ENCODE results near the gene P4HA3. TPM values are rescaled to one million over a fixed set of nuclear protein-coding genes. Genes with fewer than 3 reads are reported as not detected.

The P4HA3 gene
- total RNA-seq, 1 experiment from 2014 or later, result 0.52 TPM

DNA sequence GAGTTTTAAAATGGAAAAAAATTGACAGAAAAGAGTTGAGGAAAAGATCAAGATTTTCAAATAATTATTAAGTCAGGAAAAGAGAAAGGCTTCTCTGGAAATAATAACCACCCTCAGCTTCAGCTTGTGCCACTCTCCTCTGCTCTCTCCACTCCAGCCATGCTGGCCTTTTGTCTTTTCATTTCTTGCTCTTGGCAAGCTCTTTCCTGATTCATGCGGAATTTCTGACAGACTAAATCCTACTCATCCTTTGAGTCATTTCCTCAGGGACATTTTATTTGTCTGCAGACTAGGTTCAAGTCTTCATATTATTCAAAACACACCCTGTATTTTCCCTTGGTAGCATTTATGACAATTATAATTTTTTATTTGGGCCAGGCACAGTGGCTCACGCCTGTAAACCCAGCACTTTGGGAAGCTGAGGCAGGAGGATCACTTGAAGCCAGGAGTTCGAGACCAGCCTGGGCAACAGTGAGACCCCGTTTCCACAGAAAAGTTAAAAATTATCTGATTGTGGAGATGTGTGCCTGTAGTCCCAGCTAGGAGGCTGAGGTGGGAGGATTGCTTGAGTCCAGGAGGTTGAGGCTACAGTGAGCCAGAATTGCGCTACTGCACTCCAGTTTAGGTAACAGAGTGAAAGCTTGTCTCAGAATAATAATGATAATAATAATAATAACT is 7.8 kb upstream of the P4HA3 start:
- Histone ChIP-seq H3K9me3 (ENCODE audit: low read depth, low read length, poor library complexity, severe bottlenecking) (peaks cover 17% of the 10 kb centered on the region), H3K36me3 (ENCODE audit: insufficient read depth, low read length, poor library complexity, severe bottlenecking) (no peaks in the 10 kb centered on the region), H3K27ac (ENCODE audit: low read depth, low read length, poor library complexity, severe bottlenecking) (no peak overlapping the region), H3K4me3 (ENCODE audit: low read depth, low read length, poor library complexity, severe bottlenecking) (no peak overlapping the region), H3K27me3 (replicated peaks; ENCODE audit: insufficient read depth, low read depth, low read length, poor library complexity) (no peaks in the 10 kb centered on the region), H3K4me1 (ENCODE audit: insufficient read depth, low read length, poor library complexity, severe bottlenecking) (no peaks in the 10 kb centered on the region)
- POLR2A ChIA-PET (ENCODE audit: low non-redundant PET), result no interaction called here
- TF ChIP-seq EZH2 (IDR thresholded peaks at IDR 0.05; ENCODE audit: borderline replicate concordance, low read depth, low read length, poor library complexity, severe bottlenecking), result no peak
- no peak for TF ChIP-seq CTCF (conservative IDR thresholded peaks at IDR 0.05; ENCODE audit: low read depth, low read length)
- intact Hi-C loops (cut with micrococcal nuclease; ENCODE audit: unreplicated experiment), result no loop called here
- BruUV-seq (replicated peaks), result no TSS peak
- CTCF ChIA-PET, result interaction anchor here (2.0 kb wide), 1 partner anchor 64 kb away, joined by 5 read pairs; no protein-coding TSS in a partner anchor
- peak; percentile 90 for DNase-seq (ENCODE audit: low spot score)

GRCh38 chr11:74318241-74318932 is 6.9 kb upstream of the P4HA3 start:
- H3K9me3 ChIP-seq (ENCODE audit: low read depth, low read length, poor library complexity, severe bottlenecking), result peaks cover 17% of the 10 kb centered on the region
- DNase-seq (ENCODE audit: low spot score), result peak; percentile 28
- no peaks in the 10 kb centered on the region for H3K27me3 ChIP-seq (replicated peaks; ENCODE audit: insufficient read depth, low read depth, low read length, poor library complexity)
- H3K4me1 ChIP-seq (ENCODE audit: insufficient read depth, low read length, poor library complexity, severe bottlenecking), result no peaks in the 10 kb centered on the region
- CTCF ChIA-PET, result interaction anchor here (2.0 kb wide), 1 partner anchor 63 kb away, joined by 5 read pairs; no protein-coding TSS in a partner anchor
- no TSS peak for BruUV-seq (replicated peaks)
- H3K27ac ChIP-seq (ENCODE audit: low read depth, low read length, poor library complexity, severe bottlenecking), result no peak overlapping the region
- POLR2A ChIA-PET (ENCODE audit: low non-redundant PET), result no interaction called here
- H3K36me3 ChIP-seq (ENCODE audit: insufficient read depth, low read length, poor library complexity, severe bottlenecking), result no peaks in the 10 kb centered on the region
- no peak overlapping the region for H3K4me3 ChIP-seq (ENCODE audit: low read depth, low read length, poor library complexity, severe bottlenecking)
- intact Hi-C loops (cut with micrococcal nuclease; ENCODE audit: unreplicated experiment), result no loop called here
- TF ChIP-seq CTCF (conservative IDR thresholded peaks at IDR 0.05; ENCODE audit: low read depth, low read length) (no peak), EZH2 (IDR thresholded peaks at IDR 0.05; ENCODE audit: borderline replicate concordance, low read depth, low read length, poor library complexity, severe bottlenecking) (no peak)

DNA sequence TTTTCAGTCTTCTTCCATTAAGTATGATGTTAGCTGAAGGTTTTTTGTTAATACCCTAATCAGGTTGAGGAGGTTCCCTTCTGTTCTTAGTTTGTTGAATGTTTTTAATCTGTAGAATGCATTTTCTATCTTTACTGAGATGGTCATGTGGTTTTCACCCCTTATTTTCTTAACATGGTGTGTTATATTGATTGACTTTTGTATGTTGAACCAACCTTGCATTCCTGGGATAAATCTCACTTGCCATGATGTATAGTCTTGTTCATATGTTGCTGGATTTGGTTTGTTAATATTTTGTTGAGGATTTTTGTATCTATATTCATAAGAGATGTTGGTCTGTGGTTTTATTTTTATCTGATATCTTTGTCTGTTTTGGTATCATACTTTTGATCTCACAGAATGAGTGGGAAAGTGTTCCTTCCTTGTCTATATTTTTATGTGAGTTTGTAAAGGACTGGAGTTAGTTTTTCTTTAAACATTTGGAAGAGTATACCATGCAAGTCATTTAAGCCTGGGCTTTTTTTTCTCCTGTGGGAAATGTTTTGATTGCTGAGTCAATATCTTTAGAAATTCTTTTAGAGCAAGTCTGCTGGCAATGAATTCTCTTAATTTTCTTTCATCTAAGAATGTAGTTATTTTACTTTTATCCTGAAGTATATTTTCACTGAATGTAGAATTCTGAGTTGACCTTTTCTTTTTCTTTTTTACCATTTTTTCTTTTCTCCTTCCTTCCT is 5.5 kb upstream of the P4HA3 start:
- Histone ChIP-seq H3K27ac (ENCODE audit: low read depth, low read length, poor library complexity, severe bottlenecking) (no peak overlapping the region), H3K36me3 (ENCODE audit: insufficient read depth, low read length, poor library complexity, severe bottlenecking) (no peaks in the 10 kb centered on the region), H3K4me3 (ENCODE audit: low read depth, low read length, poor library complexity, severe bottlenecking) (no peak overlapping the region), H3K27me3 (replicated peaks; ENCODE audit: insufficient read depth, low read depth, low read length, poor library complexity) (no peaks in the 10 kb centered on the region), H3K9me3 (ENCODE audit: low read depth, low read length, poor library complexity, severe bottlenecking) (peaks cover 17% of the 10 kb centered on the region), H3K4me1 (ENCODE audit: insufficient read depth, low read length, poor library complexity, severe bottlenecking) (no peaks in the 10 kb centered on the region)
- no TSS peak for BruUV-seq (replicated peaks)
- TF ChIP-seq CTCF (conservative IDR thresholded peaks at IDR 0.05; ENCODE audit: low read depth, low read length) (no peak), EZH2 (IDR thresholded peaks at IDR 0.05; ENCODE audit: borderline replicate concordance, low read depth, low read length, poor library complexity, severe bottlenecking) (no peak)
- no peak for DNase-seq (ENCODE audit: low spot score)
- CTCF ChIA-PET, result no interaction called here
- intact Hi-C loops (cut with micrococcal nuclease; ENCODE audit: unreplicated experiment), result no loop called here
- POLR2A ChIA-PET (ENCODE audit: low non-redundant PET), result no interaction called here

All from A673 (cell line).